ENCODE data around the gene AMER3.
A peak's percentile ranks its signal among the peaks of the same experiment; 100 is the strongest.

Gene AMER3

DNA sequence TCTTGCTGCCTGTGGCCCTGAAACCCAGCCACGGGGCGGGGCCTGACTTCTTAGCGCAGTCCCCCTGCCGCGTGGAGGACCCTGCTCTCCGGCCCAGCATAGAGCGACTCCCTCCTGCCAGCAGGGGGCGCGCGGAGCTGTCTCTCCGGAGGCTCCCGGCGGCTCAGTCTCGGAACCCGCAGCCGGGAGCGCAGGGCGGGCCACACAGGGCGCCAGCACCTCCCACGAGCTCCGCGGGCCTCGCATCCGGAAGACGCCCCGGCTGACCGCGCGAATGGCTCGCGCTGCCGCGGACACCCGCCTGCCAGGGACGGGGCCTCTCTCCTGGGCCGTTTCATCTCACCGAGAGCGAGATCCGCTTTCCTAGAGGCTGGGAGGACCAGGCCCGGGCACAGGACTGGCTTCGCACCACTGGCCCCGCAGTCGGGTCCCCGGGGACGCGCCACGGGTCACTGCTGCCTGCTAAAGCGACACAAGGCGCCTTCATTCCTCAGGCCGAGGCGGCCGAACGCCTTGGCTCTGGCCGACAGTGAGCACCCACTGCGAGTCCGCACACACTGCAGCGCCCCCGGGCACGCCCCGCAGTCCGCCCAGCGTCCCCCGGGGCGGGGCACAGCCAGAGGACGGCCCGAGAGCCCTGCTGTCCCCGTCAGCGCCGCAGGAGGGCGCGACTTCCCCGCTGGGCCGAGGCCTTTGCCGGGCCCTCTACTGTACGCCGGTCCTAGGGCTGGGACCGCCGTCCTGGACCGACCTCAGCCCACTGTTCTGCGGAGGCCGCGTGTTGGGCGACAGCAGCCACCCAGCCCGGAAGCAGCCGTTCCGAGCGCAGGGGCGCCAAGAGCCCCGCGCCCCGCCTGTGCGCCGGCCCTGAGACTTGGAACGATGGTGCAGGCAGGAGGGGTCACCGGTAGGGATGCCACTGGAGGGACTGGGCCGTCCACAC, 42.4 kb downstream of the AMER3 start:
- peaks cover 15% of the 10 kb centered on the region for H3K4me1 ChIP-seq (ENCODE audit: control insufficient read depth, insufficient read depth, low read length)
- no peaks in the 10 kb centered on the region for H3K9me3 ChIP-seq (ENCODE audit: control insufficient read depth, low read length)
- H3K27ac ChIP-seq (ENCODE audit: insufficient read depth, low read depth, low read length, poor library complexity, severe bottlenecking) = no peak overlapping the region
- no peaks in the 10 kb centered on the region for H3K36me3 ChIP-seq (ENCODE audit: control insufficient read depth, insufficient read depth, low read length)
- 0% methylated on average over 96 of the region's 96 CpGs for WGBS, 2 experiments
- H3K4me3 ChIP-seq (ENCODE audit: insufficient read depth, low read depth, low read length) = peak overlapping the region; percentile 74
- peaks cover 17% of the 10 kb centered on the region for H3K27me3 ChIP-seq (ENCODE audit: control insufficient read depth, insufficient read depth, low read length, poor library complexity, severe bottlenecking)

DNA sequence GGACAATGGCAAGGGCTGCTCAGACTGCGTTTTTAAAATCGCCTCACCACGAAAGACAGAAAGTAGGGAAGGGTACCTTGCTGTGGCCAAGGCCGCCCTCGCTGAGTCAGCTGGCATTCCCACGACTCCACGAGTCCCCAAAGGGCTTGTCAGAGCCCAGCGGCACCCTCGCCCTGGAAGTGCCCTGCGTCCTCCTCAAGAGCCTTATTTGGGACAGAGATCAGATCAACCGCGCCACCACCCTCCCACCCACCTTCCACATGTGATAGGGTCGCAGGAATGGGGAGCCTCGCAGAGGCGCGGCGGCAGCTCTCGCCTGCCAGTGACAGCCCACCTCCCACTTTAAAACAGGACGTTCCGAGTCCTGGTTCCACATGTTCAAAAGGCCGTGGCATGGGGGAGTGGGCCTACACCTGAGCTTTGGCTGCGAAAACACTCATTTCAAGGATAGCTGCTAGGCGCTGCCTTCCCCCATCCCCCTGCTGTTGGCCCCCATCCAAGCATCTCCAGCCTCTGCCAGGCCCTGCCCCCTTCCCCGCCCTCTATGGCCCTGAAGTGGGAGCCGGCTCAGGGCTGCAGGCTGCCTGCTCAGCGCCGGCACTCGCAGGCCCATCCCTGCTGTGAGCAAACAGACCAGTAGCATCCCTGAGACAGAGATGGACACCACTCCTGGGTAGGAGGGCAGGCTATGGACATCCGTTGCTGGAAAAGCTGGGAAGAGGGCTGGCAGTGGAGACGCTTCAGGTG, 43.3 kb downstream of the AMER3 start:
- H3K36me3 ChIP-seq (ENCODE audit: control insufficient read depth, insufficient read depth, low read length) = no peaks in the 10 kb centered on the region
- 7% methylated on average over 30 of the region's 30 CpGs for WGBS, 2 experiments
- H3K27me3 ChIP-seq (ENCODE audit: control insufficient read depth, insufficient read depth, low read length, poor library complexity, severe bottlenecking) = peaks cover 17% of the 10 kb centered on the region
- H3K4me1 ChIP-seq (ENCODE audit: control insufficient read depth, insufficient read depth, low read length) = peaks cover 15% of the 10 kb centered on the region
- no peak overlapping the region for H3K27ac ChIP-seq (ENCODE audit: insufficient read depth, low read depth, low read length, poor library complexity, severe bottlenecking)
- no peaks in the 10 kb centered on the region for H3K9me3 ChIP-seq (ENCODE audit: control insufficient read depth, low read length)
- peak overlapping the region; percentile 74 for H3K4me3 ChIP-seq (ENCODE audit: insufficient read depth, low read depth, low read length)

DNA sequence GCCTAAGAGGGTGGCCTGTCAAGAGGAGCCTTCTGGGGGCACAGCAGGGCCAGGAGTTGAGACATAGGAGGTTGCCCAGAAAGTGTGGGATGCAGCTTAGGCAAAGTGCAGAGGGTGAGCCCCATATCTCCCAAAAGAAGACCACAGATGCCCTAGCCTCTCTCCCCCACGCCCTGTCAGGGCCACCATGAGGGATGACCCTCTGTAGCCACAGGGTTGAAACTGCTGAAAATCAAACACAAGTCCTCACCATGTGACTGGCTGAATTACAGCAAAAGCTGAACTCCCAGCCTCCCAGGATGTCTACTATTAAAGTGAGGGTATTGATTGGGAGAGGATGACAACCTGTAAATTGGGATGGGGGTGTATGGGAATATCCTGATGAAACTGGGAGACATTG, 44.0 kb downstream of the AMER3 start:
- peaks cover 15% of the 10 kb centered on the region for H3K4me1 ChIP-seq (ENCODE audit: control insufficient read depth, insufficient read depth, low read length)
- no peaks in the 10 kb centered on the region for H3K9me3 ChIP-seq (ENCODE audit: control insufficient read depth, low read length)
- peaks cover 17% of the 10 kb centered on the region for H3K27me3 ChIP-seq (ENCODE audit: control insufficient read depth, insufficient read depth, low read length, poor library complexity, severe bottlenecking)
- H3K4me3 ChIP-seq (ENCODE audit: insufficient read depth, low read depth, low read length) = no peak overlapping the region
- no peak overlapping the region for H3K27ac ChIP-seq (ENCODE audit: insufficient read depth, low read depth, low read length, poor library complexity, severe bottlenecking)
- WGBS, 2 experiments = 78 to 84% methylated on average over 1 of the region's 1 CpG
- no peaks in the 10 kb centered on the region for H3K36me3 ChIP-seq (ENCODE audit: control insufficient read depth, insufficient read depth, low read length)

DNA sequence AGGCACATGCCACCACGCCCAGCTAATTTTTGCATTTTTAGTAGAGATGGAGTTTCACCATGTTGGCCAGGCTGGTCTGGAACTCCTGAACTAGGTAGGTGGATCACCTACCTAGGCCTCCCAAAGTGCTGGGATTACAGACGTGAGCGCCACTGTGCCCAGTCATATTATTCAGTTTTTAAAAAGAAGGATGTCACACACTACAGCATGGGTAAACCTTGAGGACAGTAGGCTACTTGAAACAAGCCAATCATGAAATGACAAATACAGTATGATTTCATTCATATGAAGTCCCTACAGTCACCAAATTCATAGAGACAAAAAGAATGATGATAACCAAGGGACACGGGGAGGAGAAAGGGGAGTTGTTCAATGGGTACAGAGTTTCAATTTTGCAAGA, 50.3 kb downstream of the AMER3 start:
- H3K27ac ChIP-seq (ENCODE audit: insufficient read depth, low read depth, low read length, poor library complexity, severe bottlenecking) = no peak overlapping the region
- no peaks in the 10 kb centered on the region for H3K9me3 ChIP-seq (ENCODE audit: control insufficient read depth, low read length)
- WGBS, 2 experiments = 68 to 70% methylated on average over 4 of the region's 4 CpGs
- H3K4me3 ChIP-seq (ENCODE audit: insufficient read depth, low read depth, low read length) = no peak overlapping the region
- H3K27me3 ChIP-seq (ENCODE audit: control insufficient read depth, insufficient read depth, low read length, poor library complexity, severe bottlenecking) = no peaks in the 10 kb centered on the region
- H3K36me3 ChIP-seq (ENCODE audit: control insufficient read depth, insufficient read depth, low read length) = no peaks in the 10 kb centered on the region
- no peaks in the 10 kb centered on the region for H3K4me1 ChIP-seq (ENCODE audit: control insufficient read depth, insufficient read depth, low read length)

DNA sequence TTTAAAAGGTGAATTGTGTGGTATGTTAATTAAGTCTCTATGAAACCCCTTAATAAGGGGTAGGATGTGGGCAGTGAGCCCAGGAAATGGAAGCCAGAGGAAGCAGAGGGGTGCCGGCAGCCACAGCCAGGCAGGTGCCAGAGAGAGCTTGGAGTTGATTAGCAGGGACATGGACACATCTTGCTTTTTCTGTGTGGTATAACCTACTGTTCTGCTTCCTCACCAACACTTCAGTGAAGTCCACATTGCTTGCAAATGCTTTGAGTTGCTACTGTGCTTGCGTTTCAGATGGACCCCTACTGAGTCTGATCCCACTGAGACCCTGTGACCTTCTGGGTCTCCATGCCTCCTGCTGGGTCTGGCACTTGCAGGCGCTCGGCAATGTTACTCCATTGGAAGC, 51.0 kb downstream of the AMER3 start:
- Histone ChIP-seq H3K4me1 (ENCODE audit: control insufficient read depth, insufficient read depth, low read length) (no peaks in the 10 kb centered on the region), H3K27ac (ENCODE audit: insufficient read depth, low read depth, low read length, poor library complexity, severe bottlenecking) (no peak overlapping the region), H3K9me3 (ENCODE audit: control insufficient read depth, low read length) (no peaks in the 10 kb centered on the region), H3K27me3 (ENCODE audit: control insufficient read depth, insufficient read depth, low read length, poor library complexity, severe bottlenecking) (no peaks in the 10 kb centered on the region), H3K36me3 (ENCODE audit: control insufficient read depth, insufficient read depth, low read length) (no peaks in the 10 kb centered on the region), H3K4me3 (ENCODE audit: insufficient read depth, low read depth, low read length) (no peak overlapping the region)
- 63 to 71% methylated on average over 4 of the region's 4 CpGs for WGBS, 2 experiments

DNA sequence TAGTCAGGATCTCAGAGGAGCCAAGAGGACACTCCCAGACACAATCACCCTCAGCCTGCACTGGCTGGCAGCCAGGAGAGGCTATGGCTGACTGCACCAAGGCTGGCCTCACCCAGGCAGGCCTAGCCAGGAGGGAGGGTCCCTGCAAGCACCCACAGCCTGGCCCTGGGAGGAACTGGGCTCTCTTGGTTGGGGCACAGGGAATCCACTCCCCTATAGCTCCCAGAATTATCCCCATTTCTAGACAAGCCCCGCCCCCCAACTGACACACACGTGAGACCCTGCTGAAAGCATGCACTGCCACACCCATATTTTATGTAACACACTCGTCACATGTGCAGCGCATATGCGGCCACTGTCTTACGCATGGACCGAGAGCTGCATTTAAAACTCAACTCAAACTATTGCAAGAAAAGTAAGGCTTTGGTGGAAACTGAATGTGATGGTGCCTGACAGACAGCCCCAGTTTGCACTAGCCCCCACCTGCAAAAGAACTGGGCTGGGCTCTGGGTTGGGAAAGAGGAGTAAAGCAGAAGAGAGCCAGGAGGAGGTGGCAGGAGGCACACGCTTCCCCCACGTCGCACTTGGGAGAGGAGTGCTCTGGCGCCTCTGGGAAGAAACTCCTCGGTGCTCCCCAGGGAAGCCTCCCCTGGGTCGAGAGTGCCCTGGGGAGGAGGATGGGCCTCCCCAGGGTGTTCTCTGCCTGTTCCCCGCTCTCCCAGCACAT, 52.5 kb downstream of the AMER3 start:
- 90 to 92% methylated on average over 14 of the region's 14 CpGs for WGBS, 2 experiments

DNA sequence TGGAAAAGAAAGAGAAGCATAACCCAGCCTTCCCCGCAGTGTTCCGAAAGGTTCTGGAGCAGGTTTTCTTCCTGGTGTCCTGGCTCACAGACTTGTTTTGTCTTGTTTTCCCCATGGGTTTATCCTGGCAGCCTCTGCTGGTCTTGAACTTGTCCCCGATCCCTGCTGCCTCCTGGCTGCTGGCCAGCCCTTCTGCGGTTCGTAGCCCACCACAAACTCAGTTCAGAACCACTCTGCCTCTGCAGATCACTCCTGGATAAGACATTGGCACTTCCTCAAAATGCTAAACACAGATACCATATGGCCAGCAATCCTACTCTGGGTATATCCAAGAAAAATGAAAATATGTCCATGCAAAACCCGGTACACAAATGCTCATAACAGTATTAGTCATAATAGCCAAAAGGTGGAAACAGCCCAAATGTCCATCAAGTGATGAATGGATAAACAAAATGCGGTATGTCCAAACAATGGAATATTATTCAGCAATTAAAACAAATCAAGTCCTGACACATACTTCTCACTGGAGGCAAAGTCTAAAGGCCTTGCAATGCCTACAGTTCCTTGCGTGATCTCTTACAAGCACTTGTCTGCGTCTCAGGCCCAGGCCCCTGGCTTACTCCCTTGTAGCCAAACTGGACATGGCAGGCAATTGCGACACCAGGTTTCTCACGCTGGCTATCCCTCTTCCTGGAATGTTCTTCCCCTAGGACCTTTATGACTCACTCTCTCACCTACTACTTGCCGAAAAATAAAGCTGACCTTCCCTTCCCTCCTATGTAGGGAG, 53.3 kb downstream of the AMER3 start:
- Histone ChIP-seq H3K27me3 (ENCODE audit: control insufficient read depth, insufficient read depth, low read length, poor library complexity, severe bottlenecking) (no peaks in the 10 kb centered on the region), H3K36me3 (ENCODE audit: control insufficient read depth, insufficient read depth, low read length) (no peaks in the 10 kb centered on the region), H3K27ac (ENCODE audit: insufficient read depth, low read depth, low read length, poor library complexity, severe bottlenecking) (no peak overlapping the region), H3K4me3 (ENCODE audit: insufficient read depth, low read depth, low read length) (no peak overlapping the region), H3K9me3 (ENCODE audit: control insufficient read depth, low read length) (no peaks in the 10 kb centered on the region), H3K4me1 (ENCODE audit: control insufficient read depth, insufficient read depth, low read length) (no peaks in the 10 kb centered on the region)
- WGBS, 2 experiments = 91 to 93% methylated on average over 12 of the region's 12 CpGs

More for the DNA sequence above, 52.5 kb downstream of the AMER3 start:
- H3K27ac ChIP-seq (ENCODE audit: insufficient read depth, low read depth, low read length, poor library complexity, severe bottlenecking) = no peak overlapping the region
- H3K9me3 ChIP-seq (ENCODE audit: control insufficient read depth, low read length) = no peaks in the 10 kb centered on the region
- H3K36me3 ChIP-seq (ENCODE audit: control insufficient read depth, insufficient read depth, low read length) = no peaks in the 10 kb centered on the region
- no peak overlapping the region for H3K4me3 ChIP-seq (ENCODE audit: insufficient read depth, low read depth, low read length)
- H3K27me3 ChIP-seq (ENCODE audit: control insufficient read depth, insufficient read depth, low read length, poor library complexity, severe bottlenecking) = no peaks in the 10 kb centered on the region
- H3K4me1 ChIP-seq (ENCODE audit: control insufficient read depth, insufficient read depth, low read length) = no peaks in the 10 kb centered on the region

DNA sequence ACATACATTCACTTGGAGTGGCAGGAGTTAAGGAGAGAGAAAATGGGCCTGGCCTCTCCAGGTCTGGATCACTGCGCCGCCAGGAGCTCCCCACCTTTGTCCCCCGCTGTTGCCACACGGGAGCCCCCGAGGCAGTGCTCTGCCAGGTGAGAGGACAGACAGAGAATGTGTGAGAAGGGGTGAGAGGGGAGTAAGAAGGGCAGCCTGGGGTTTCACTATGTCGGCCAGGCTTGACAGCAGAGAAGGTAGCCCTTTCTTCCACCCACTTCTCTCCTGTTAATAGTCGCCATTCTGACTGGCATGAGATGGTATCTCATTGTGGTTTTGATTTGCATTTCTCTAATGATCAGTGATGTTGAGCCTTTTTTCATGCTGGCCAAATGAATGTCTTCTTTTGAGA, 55.1 kb downstream of the AMER3 start:
- Histone ChIP-seq H3K36me3 (ENCODE audit: control insufficient read depth, insufficient read depth, low read length) (no peaks in the 10 kb centered on the region), H3K4me1 (ENCODE audit: control insufficient read depth, insufficient read depth, low read length) (no peaks in the 10 kb centered on the region), H3K27me3 (ENCODE audit: control insufficient read depth, insufficient read depth, low read length, poor library complexity, severe bottlenecking) (no peaks in the 10 kb centered on the region), H3K27ac (ENCODE audit: insufficient read depth, low read depth, low read length, poor library complexity, severe bottlenecking) (no peak overlapping the region), H3K4me3 (ENCODE audit: insufficient read depth, low read depth, low read length) (no peak overlapping the region), H3K9me3 (ENCODE audit: control insufficient read depth, low read length) (no peaks in the 10 kb centered on the region)
- WGBS, 2 experiments = 75 to 82% methylated on average over 7 of the region's 7 CpGs

DNA sequence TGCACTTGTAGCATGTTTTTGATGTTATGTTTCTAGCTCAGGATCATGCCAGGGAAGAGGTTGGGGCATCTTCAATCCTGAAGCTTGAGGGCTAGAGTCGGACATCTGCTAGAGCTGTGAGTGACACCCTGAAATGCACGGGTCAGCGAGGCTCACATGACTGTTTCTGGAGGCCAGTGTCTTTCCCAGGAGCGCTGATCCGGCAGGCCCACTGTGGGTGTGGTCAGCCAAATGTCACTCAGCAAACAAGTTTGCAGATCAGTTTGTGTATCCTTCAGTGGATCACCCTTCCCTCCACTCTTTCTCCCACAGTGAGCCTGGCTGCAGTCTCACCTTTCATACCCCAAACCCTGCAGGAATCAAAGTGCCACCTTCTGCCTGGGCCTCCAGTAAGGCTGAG, 58.4 kb downstream of the AMER3 start:
- 89 to 91% methylated on average over 5 of the region's 5 CpGs for WGBS, 2 experiments
- no peaks in the 10 kb centered on the region for H3K9me3 ChIP-seq (ENCODE audit: control insufficient read depth, low read length)
- H3K4me3 ChIP-seq (ENCODE audit: insufficient read depth, low read depth, low read length) = no peak overlapping the region
- H3K4me1 ChIP-seq (ENCODE audit: control insufficient read depth, insufficient read depth, low read length) = no peaks in the 10 kb centered on the region
- no peak overlapping the region for H3K27ac ChIP-seq (ENCODE audit: insufficient read depth, low read depth, low read length, poor library complexity, severe bottlenecking)
- H3K27me3 ChIP-seq (ENCODE audit: control insufficient read depth, insufficient read depth, low read length, poor library complexity, severe bottlenecking) = no peaks in the 10 kb centered on the region
- H3K36me3 ChIP-seq (ENCODE audit: control insufficient read depth, insufficient read depth, low read length) = no peaks in the 10 kb centered on the region

All from ectodermal cell (in vitro differentiated cells).